ENCODE measurements around the gene TESK1.

DNA sequence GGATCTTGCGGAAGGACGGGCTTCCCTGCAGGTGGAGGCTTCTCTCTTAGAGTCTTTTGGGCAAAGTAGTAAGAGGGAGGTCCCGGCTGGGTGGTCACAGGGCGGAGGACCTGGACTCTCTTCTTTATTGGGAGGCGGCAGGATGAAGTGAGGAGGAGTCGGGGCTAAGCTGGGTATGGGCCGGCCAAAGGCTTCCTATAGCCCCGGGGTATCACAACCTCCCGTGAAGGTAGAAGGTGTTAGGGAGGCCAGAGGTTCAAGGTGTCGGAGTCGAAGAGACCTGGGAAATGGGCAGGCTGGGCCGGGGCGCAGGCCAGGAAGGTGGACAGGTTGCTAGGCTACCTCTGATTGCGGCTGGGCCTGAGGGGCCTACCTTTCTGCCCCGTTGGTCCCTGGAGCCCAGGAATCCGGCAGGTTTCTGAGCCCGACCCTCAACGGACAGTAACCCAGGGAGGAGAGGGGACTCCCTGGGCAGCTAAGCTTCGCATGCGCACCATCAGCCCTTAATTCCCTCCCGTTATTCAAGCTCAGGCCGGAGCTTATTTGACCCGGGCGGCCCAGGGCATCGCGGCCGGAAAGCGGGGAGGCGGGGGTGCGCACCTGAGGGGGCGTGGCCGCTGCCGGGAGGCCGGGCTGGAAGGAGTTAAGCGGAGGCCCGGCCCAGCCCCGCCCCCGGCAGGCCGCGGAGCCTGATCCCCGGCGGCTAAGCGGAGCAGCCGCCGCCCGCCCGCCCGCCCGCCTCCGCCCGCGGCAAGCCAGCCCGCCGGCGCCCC, at the start of gene TESK1:
- TF ChIP-seq, protein P1, sequence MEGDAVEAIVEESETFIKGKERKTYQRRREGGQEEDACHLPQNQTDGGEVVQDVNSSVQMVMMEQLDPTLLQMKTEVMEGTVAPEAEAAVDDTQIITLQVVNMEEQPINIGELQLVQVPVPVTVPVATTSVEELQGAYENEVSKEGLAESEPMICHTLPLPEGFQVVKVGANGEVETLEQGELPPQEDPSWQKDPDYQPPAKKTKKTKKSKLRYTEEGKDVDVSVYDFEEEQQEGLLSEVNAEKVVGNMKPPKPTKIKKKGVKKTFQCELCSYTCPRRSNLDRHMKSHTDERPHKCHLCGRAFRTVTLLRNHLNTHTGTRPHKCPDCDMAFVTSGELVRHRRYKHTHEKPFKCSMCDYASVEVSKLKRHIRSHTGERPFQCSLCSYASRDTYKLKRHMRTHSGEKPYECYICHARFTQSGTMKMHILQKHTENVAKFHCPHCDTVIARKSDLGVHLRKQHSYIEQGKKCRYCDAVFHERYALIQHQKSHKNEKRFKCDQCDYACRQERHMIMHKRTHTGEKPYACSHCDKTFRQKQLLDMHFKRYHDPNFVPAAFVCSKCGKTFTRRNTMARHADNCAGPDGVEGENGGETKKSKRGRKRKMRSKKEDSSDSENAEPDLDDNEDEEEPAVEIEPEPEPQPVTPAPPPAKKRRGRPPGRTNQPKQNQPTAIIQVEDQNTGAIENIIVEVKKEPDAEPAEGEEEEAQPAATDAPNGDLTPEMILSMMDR (IDR thresholded peaks at IDR 0.05) = no peak
- no peak for TF ChIP-seq ATF3 (CRISPR knock-in tag; conservative IDR thresholded peaks at IDR 0.05)
- no peak for TF ChIP-seq ZNF263 (CRISPR knock-in tag; IDR thresholded peaks at IDR 0.05; ENCODE audit: low read depth)
- TF ChIP-seq TEAD4 (CRISPR knock-in tag; IDR thresholded peaks at IDR 0.05) = no peak
- TF ChIP-seq KAT7 (CRISPR knock-in tag; IDR thresholded peaks at IDR 0.05; ENCODE audit: borderline replicate concordance) = no peak
